ENCODE results near the gene STX1B. TPM values are rescaled to one million over a fixed set of nuclear protein-coding genes. Genes with fewer than 3 reads are reported as not detected.
A peak's percentile ranks its signal among the peaks of the same experiment; 100 is the strongest.

Gene STX1B
- total RNA-seq, result 1 to 10 TPM in 3 of 4 donors, under 1 TPM in 1; 0.92 to 2.6 (median 1.8) TPM

GRCh38 chr16:31010585-31011325 is at the start of gene STX1B:
TSS of gene STX1B (minus strand) at chr16:31010638. CDS start at chr16:31010396, 242 bp downstream.
- no peaks in the 10 kb centered on the region for H3K36me3 ChIP-seq
- no peak within 1 kb of the TSS for H3K27ac ChIP-seq (replicated peaks in 1 of 4)
- H3K9me3 ChIP-seq, result no peaks in the 10 kb centered on the region
- TF ChIP-seq, protein P1, sequence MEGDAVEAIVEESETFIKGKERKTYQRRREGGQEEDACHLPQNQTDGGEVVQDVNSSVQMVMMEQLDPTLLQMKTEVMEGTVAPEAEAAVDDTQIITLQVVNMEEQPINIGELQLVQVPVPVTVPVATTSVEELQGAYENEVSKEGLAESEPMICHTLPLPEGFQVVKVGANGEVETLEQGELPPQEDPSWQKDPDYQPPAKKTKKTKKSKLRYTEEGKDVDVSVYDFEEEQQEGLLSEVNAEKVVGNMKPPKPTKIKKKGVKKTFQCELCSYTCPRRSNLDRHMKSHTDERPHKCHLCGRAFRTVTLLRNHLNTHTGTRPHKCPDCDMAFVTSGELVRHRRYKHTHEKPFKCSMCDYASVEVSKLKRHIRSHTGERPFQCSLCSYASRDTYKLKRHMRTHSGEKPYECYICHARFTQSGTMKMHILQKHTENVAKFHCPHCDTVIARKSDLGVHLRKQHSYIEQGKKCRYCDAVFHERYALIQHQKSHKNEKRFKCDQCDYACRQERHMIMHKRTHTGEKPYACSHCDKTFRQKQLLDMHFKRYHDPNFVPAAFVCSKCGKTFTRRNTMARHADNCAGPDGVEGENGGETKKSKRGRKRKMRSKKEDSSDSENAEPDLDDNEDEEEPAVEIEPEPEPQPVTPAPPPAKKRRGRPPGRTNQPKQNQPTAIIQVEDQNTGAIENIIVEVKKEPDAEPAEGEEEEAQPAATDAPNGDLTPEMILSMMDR (IDR thresholded peaks at IDR 0.05), result no peak
- no peak for TF ChIP-seq EP300 (IDR thresholded peaks at IDR 0.05)
- no peak for TF ChIP-seq POLR2A (IDR thresholded peaks at IDR 0.05; ENCODE audit: low read depth)
- TF ChIP-seq POLR2AphosphoS5 (IDR thresholded peaks at IDR 0.05), result no peak
- peaks cover 0 to 82% (median 15%) of the 10 kb centered on the region in 4 donors for H3K27me3 ChIP-seq
- DNase-seq (ENCODE audit: extremely low spot score), result no peak
- intact Hi-C loops (cut with DNase I), result no loop called here
- WGBS, result 18% methylated on average over 20 of the region's 45 CpGs
- peak within 1 kb of the TSS in 2 of 4 donors; percentile 36 to 47 for H3K4me3 ChIP-seq
- H3K4me1 ChIP-seq, result peaks cover 0 to 13% (median 9%) of the 10 kb centered on the region in 4 donors

GRCh38 chr16:31055613-31056012 is 45.2 kb upstream of the STX1B start:
- DNase-seq (ENCODE audit: extremely low spot score), result no peak
- no peaks in the 10 kb centered on the region for H3K9me3 ChIP-seq
- H3K27me3 ChIP-seq, result no peaks in the 10 kb centered on the region
- H3K36me3 ChIP-seq, result peaks cover 0 to 21% (median 9%) of the 10 kb centered on the region in 4 donors
- no peak overlapping the region for H3K27ac ChIP-seq (replicated peaks in 1 of 4)
- no peak overlapping the region for H3K4me3 ChIP-seq
- intact Hi-C loops (cut with DNase I), result no loop called here
- WGBS, result 86% methylated on average over 4 of the region's 4 CpGs
- TF ChIP-seq EP300 (IDR thresholded peaks at IDR 0.05), result no peak
- no peak for TF ChIP-seq POLR2AphosphoS5 (IDR thresholded peaks at IDR 0.05)
- TF ChIP-seq POLR2A (IDR thresholded peaks at IDR 0.05; ENCODE audit: low read depth), result no peak
- TF ChIP-seq, protein P1 (IDR thresholded peaks at IDR 0.05), result no peak
- H3K4me1 ChIP-seq, result no peaks in the 10 kb centered on the region

DNA sequence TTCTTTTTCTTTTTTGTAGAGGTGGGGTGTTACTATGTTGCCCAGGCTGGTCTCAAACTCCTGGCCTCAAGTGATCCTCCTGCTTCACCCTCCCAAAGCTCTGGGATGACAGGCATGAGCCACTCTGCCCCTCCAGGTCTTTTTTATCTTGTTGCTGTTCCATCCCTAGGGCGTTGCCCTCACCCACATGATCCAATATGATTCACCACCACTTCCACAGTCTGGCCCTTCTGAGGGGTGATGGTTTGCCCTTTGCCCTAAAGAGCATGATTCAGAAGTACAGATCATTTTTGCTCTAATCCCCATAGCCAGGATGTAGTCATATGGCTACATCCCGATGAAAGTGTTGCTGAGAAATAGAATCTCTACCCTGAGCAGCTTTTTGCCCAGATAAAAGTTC is 41.7 kb upstream of the STX1B start:
- Histone ChIP-seq H3K27ac (replicated peaks in 1 of 4) (no peak overlapping the region), H3K4me1 (no peaks in the 10 kb centered on the region), H3K9me3 (no peaks in the 10 kb centered on the region), H3K27me3 (no peaks in the 10 kb centered on the region), H3K36me3 (no peaks in the 10 kb centered on the region), H3K4me3 (no peak overlapping the region)
- no peak for TF ChIP-seq POLR2A (IDR thresholded peaks at IDR 0.05; ENCODE audit: low read depth)
- no peak for TF ChIP-seq POLR2AphosphoS5 (IDR thresholded peaks at IDR 0.05)
- TF ChIP-seq EP300 (IDR thresholded peaks at IDR 0.05), result no peak
- TF ChIP-seq, protein P1 (IDR thresholded peaks at IDR 0.05), result no peak
- no peak for DNase-seq (ENCODE audit: extremely low spot score)
- 69% methylated on average over 2 of the region's 2 CpGs for WGBS
- intact Hi-C loops (cut with DNase I), result no loop called here

- no peak overlapping the region for H3K4me3 ChIP-seq
- DNase-seq (ENCODE audit: extremely low spot score), result no peak
- intact Hi-C loops (cut with DNase I), result no loop called here
- H3K9me3 ChIP-seq, result no peaks in the 10 kb centered on the region
- TF ChIP-seq POLR2AphosphoS5 (IDR thresholded peaks at IDR 0.05) (no peak), EP300 (IDR thresholded peaks at IDR 0.05) (no peak), POLR2A (IDR thresholded peaks at IDR 0.05; ENCODE audit: low read depth) (no peak)
- TF ChIP-seq, protein P1 (IDR thresholded peaks at IDR 0.05), result no peak
- no peak overlapping the region for H3K27ac ChIP-seq (replicated peaks in 1 of 4)
- no peaks in the 10 kb centered on the region for H3K4me1 ChIP-seq
- no peaks in the 10 kb centered on the region for H3K27me3 ChIP-seq
- H3K36me3 ChIP-seq, result no peaks in the 10 kb centered on the region
- WGBS, result 83% methylated on average over 10 of the region's 10 CpGs
Observed at GRCh38 chr16:31050280-31051030, 40.0 kb upstream of the STX1B start.

Measured in esophagus muscularis mucosa (tissue), 4 donors.